HG03520 (cell line): ENCODE data around the gene MAN2C1.
"Not testable (repeated sequence)": the region's sequence is repeated elsewhere in the genome, so short reads cannot be mapped to it uniquely, and the experiment has no call there.

Experiments used
- ATAC-seq: cut with Tn5 transposase; IDR thresholded peaks from one replicate; pipeline ENCODE4 v1.9.1; 2021; ENCODE audit warnings: mild to moderate bottlenecking, moderate library complexity; ENCODE audit not compliant: unreplicated experiment

MAN2C1 gene

DNA sequence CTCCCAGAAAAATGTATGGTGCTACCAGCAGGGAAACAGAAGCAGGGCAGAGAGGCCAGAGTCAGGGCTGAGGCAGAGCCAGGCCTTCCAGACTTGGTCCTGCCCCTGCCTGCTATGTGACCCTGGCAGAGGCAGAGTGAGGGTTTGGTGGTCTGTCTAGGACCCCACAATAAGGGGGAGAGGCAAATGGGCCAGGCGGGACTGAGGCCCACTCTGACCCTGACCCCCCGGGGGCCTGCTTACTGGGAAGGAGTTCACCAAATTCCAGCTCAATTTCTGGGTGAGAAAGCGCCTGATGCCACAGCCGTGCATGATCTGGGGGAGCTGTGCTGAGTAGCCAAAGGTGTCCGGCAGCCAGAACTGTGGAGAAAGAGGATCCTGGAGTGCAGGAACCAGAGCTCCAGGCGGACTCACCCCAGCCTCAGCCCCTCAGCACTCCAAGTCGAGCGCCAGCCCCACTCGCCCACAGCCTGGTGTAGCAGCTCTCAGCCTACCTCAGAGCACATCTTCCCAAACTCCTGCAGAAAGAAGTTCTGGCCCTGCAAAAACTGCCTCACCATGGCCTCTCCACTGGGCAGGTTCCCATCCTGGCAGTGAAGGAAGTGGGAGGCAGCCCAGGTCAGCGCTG, 6.9 kb downstream of the MAN2C1 start:
- ATAC-seq = no peak

DNA sequence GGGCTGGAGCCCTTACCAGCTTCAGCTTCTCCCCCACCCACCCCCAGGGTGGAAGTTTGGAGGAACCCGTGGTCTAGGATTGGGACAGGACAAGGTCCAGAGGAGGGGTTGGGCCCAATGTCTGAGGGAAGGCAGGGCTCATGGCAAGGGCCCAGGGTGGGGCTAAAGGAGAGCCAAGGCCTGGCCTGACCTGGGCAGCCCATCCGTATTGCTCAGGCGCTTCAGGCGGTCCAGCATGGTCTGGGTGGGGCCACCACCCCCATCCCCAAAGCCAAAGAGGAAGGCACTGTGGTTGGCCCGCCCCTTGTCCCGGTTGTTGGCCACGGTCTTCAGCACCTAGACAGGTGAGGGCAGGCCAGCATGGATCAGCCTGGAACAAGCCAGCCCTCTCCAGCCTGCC, 7.6 kb downstream of the MAN2C1 start:
- ATAC-seq = no peak

DNA sequence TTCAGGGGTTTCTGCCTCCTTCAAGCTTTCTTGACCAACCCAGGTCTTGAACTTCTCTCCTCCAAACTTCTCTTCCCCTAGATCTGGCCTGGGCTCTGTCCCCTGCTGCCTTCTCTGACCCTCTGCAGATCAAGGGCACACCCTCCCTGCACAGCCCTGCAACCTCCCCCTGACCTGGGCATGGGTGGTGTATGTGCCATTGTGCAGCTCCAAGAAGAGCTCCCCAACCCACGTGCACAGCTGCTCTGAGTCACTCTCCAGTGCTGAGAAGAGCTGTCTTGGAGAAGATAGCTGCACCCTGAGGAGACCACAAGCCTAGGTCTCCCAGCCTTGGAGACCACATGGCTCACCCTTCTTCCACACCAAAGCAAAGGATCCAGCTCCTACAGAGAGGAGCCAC, 8.0 kb downstream of the MAN2C1 start:
- ATAC-seq = no peak

DNA sequence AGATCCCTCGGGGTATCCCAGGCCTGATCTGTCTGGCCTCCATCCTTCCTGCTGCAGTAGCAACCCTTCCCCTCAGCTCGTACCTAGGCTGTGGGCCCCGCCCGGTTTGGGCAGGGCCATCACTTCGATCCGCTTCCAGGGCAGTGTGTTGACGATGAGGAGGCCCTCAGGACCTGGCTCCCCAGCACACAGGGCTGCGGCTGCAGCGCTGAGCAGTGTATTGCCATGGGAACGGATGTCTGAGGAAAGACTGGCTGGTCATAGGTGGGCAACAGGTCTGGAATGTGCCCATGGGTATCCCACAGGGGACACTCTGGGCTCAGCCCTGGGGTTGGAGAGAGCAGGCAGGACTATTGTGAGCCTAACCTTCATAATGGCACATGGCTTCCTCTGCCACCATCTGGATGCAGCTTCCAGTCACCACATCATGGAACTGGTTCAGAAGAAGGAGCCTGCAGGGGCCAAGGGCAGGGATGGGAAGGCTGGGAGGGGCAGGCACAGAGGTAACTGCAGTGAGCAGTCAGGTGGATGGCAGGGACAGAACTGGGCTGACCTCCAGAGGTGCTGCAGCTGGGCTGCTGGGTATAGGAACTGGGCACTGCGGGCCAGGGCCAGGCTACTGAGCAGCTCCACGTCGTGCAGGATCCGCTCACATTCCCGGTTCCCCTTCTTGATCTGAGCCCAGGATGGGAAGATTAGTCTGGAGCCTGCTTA, 8.7 kb downstream of the MAN2C1 start:
- no peak for ATAC-seq

DNA sequence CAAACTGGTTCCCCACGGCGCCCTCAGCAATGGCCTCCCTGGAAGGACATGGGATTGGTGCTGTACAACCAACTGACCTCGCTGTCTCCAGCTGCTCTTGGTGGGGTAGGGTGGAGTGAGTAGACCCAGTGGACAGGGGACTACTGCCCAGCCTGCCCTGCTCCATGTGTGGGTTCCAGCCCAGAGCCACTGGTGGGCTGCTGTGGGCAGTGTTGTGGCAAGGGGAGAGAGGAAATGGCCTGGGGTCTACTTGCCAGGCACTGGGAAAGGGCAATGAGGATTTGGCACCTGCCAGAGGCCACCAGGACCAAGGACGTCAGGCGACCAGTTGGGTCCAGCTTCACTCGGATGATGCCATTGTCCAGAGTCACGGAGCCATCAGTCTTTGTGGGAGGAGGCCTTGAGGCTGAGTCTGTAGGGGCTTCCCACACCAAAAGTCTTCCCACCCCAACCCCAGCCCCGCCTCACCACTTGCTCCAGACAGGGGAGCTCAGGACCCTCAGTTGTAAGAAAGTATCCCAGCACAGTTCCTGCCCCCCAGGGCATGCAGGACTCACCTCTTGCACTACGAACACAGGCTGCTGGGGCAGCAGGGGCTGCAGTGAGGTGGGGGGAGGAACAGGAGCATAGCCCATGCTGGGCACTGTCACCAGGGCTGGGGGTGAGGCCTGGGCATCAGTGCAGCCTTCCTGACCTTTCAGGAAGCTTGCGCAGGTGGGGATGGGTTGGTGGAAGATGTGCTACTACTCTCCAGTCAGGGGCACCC, 9.5 kb downstream of the MAN2C1 start:
- ATAC-seq = no peak

DNA sequence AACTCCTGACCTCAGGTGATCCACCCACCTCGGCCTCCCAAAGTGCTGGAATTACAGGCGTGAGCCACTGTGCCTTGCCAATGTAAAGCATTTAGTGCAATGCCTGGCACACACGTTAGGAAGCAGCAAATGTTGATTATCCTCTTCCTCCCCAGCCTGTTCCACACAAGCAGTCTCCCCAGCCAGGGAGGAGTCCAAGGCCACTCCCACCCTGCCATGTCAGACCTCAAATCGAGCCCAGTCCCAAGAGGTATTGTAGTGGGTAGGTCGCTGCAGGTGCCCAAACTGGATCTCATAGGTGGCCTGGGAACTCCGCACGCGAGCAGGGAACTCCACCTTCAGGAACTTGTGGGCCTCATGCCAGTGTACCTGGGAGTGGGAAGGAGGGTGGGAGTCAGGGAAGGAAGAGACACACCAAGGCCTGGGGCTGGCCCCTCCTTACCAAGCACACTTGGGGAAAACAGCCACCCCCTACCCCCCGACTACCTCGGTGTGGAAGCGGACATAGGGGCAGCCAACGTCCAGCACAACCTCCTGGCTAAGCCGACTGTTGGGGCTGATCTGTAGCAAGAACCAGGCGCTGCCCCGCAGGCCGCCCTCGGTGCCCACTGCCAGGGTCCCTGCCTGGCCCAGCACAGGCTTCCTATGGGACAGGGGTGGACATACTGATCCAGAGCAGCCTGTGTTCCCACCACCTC, 10.3 kb downstream of the MAN2C1 start:
- no peak for ATAC-seq

DNA sequence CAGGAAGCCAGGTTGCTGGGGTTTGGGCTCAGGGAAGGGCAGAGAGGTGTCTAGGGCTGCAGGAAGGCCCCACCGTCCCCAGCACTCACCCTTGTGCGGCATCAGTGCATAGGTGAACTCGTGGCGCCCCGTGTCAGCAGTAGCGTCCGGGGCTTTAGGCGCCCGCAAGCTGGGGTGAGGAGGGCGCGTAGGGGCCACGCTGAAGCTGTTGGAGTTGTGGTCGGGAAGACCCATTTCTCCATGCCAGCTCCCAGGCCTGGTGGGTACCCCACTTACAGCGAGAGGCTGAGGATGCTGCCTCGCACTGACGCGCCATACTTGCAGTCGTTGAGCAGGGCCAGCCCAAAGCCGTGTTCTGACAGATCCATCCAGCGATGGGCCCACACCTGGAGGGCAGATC, 11.9 kb downstream of the MAN2C1 start:
- no peak for ATAC-seq

DNA sequence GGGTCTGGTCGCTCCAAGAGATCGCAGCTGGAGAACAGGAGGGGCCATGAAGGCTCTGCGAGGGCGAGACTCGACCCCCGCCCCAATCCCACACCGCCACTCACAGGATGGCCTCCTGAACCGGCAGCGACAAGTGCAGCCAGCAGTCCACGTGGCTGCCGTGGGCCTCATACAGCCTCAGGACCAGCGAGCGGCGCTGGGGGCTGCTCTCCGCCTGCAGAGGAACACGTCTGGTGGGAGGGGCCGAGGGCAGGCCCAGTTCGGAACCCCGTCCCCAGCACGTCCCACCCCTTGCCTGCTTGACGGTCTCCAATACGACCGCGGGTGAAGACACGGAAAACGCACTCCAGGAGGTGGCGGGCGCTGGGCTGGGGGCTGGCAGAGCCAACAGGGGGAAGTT, 12.4 kb downstream of the MAN2C1 start:
- no peak for ATAC-seq

DNA sequence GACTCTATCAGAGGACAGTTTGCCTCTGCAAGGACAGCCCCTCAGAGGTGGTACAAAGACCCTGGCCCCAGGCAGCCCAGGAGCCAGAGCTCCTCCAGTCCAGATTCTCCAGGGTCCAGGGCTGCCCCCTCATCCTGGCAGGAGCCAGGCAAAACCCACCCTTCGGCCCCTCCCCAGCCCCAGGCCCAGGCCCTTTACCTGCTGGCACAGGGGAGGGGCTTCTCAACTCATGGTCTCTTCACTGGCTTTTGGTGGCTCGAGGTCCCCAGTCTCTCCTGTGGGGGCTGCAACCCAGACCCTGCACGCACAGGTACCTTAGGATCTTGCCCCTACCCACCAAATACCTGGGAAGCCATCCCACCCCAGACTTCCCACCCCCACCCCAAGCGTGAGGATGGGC, 13.0 kb downstream of the MAN2C1 start:
- no peak for ATAC-seq

DNA sequence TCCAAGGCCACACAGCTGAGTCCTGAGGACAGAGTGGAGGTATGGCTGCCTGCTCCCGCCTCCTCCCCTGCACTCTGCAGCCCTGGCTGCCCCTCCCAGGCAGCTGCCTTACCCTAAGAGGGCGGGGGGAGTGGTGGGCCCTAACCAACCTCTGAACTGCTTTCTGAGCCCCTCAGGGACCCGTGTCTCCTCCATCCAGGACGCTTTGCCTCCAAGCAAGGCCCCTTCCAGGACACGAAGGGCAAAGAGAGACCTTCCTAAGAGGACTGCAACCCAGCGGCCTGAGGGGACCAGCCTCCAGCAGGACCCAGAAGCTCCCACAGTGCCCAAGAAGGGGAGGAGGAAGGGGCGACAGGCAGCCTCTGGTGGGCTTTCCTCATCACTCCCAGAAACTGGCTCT, 14.0 kb downstream of the MAN2C1 start:
- ATAC-seq = no peak

DNA sequence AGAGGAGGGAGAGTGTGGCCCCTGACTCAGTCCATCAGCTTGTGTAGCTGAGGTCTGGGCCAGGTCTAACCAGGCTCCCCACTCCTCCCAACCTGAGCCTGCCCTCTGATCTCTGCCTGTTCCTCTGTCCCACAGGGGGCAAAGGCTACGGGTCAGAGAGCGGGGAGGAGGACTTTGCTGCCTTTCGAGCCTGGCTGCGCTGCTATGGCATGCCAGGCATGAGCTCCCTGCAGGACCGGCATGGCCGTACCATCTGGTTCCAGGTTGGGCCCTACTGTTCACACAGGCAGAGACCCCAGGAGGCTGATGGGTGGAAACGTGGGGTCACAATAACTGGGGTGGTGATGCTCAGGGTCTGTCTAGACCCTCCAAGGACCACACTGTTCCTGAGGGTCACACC, 14.8 kb downstream of the MAN2C1 start:
- ATAC-seq = no peak

DNA sequence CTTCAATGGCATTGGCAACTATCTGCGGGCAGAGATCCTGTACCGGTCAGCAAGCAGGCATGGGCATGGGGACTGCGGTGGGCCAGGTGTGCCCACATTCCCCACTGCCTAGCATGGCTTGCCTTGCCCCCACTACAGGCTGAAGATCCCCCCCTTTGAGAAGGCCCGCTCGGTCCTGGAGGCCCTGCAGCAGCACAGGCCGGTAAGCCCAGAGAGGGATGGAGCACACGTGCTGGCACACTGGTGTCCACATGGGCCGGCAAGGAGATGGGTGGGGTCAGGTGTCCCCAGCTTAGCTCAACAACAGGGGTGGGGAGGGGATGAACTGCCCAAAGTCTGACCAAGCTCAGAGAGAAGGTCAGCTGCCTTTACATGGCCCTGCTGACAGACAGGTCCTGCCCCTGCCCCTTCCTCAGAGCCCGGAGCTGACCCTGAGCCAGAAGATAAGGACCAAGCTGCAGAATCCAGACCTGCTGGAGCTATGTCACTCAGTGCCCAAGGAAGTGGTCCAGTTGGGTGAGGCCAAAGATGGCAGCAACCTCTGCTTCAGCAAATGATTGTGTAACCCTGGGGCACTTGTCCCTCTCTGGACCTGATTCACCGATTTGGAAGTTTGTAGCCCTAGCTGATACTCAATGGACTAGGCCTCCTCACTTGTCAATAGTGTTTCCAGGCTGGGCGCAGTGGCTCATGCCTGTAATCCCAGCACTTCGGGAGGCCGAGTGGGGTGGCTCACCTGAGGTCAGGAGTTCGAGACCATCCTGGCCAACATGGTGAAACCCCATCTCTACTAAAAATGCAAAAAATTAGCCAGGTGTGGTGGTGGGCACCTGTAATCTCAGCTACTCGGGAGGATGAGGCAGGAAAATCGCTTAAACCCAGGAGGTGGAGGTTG, 16.0 kb downstream of the MAN2C1 start:
- ATAC-seq = no peak

DNA sequence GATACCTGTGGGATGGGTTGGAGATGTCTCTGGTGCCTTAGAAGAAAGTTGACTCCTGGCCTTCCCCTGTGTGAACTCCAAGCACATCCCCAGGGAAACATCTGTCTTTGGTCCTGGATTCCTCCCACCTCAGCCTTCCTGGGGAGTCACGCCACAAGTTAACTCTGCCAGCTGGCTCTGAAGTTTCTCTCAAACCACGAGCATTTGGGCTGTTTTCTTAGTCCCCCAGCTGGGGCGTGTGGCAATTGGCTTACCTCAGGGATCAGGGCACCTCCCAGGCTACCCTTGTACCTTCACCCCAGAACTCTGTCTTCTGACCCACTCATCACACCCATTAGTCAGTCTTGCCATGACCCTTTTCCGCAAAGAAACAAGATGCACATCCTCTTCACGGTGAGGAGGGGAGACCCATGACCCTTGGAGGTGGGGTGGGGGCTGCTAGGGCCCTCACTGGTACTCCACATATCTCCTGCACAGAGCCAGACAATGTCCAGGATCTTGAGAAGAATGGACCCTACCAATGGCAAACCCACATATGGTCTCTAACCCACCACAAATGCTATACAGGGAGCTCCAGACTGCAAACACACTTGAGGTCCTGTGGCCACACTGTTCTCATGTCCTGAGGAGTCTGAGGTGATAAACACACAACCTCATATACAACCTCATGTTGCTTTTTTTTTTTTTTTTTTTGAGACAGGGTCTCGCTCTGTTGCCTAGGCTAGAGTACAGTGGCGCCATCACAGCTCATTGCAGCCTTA, 17.6 kb downstream of the MAN2C1 start:
- no peak for ATAC-seq

DNA sequence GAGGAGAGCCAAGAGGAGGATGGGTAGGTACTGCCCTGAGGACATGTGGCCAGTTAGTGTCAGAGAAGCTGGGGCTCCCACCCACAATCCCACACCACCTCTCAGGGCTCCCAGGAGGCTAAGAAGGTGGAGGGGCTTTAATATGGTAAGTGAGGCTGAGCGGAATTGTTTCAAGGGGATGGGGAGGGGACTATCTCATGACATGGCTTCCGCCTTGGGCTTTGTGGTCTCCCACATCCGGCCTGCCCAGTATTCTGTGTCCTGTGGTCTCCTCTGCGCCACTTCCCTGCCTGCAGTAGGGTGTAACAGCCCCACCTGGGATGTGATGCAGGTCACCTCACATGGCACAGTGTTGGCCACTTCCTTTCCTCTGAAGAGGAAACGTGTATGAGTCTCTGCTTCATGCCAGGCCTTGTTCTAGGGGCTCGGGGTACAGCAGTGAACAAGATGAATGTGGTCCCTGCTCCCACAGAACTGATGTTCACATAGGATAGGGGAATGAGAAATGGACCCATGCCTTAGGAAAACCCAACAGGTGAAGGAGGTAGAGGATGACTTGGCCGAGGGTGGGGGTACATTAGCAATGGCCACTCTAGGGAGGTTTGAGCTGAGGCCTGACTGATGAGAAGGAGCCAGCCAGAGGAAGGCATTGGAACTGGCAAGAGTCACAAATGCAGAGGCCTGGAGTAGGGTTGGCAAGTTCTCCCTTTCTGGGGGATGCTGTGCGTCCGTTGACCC, 18.4 kb downstream of the MAN2C1 start:
- no peak for ATAC-seq

DNA sequence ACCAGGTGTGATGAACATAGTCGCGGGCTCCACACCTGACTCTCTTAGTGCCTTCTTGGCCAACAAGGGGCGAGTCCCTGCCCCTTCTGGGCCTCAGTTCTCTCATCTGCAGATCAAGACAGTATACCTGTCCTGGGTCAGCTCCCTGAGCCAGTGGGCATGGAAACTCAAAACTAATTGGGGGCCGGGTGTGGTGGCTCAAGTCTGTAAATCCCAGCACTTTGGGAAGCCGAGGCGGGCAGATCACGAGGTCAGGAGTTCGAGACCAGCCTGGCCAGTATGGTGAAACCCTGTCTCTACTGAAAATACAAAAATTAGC, 19.1 kb downstream of the MAN2C1 start:
- not testable (repeated sequence) for ATAC-seq

DNA sequence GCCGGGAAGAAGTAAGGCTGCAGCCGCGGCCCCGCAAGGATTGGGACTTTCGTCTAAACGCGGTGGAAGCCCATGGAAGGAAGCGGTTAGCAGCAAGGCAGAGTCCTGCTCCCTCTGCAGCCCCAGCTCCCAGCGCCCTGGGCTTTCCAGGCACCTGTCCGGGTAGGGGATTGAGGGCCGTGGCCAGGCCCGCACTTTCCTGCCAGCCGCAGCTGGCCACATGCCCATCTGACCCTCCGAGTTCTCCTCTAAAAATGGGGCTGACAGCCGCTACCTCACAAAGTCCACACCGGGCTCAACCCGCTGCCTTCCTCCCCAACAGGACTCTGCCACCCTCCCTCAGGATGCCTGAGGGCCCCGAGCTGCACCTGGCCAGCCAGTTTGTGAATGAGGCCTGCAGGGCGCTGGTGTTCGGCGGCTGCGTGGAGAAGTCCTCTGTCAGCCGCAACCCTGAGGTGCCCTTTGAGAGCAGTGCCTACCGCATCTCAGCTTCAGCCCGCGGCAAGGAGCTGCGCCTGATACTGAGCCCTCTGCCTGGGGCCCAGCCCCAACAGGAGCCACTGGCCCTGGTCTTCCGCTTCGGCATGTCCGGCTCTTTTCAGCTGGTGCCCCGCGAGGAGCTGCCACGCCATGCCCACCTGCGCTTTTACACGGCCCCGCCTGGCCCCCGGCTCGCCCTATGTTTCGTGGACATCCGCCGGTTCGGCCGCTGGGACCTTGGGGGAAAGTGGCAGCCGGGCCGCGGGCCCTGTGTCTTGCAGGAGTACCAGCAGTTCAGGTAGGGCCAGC, 19.7 kb downstream of the MAN2C1 start:
- ATAC-seq = no peak

DNA sequence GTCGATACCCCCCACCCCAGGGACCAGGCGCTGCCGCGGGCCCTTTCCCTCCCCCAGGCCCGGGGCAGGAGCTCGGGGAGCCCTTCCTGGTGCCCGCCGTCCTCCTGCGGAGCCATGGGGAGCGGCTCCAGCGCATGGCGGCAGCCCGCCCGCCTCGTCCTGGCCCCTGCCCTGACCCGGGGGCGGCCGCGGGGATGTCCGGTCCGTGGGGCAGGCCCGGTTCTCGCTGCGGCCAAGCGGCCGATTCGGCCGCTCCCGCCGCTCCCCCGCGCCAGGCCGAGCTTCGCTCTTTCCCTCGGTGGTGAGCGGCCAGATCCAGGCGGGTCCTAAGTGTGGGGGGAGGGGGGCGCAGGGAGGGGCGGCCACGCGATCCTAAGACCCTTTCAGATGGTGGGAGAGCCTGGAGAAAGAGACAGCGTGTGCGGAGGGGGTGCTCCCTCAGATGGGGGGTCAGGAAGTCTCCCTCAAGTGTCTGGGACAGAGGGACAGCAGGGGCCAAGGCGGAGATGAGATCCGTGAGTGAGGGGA, 20.3 kb downstream of the MAN2C1 start:
- ATAC-seq = no peak
